Thymus (tissue), 11 donors: ENCODE results near the gene DUOXA1. TPM values are rescaled to one million over a fixed set of nuclear protein-coding genes. Genes with fewer than 3 reads are reported as not detected.
"Not testable (repeated sequence)": the region's sequence is repeated elsewhere in the genome, so short reads cannot be mapped to it uniquely, and the experiment has no call there.

Experiments
- DNase-seq, 9 donors: peaks; one replicate each; pipeline ENCODE4 v3.0.0-alpha.2; 2013; ENCODE audit warnings: low spot score in 9 of 9, low read depth in 6 of 9, missing footprints in 1 of 9
- H3K27ac ChIP-seq, 2 donors: one replicate each; pipeline ENCODE4 v1.5.1; 2013; ENCODE audit warnings: control low read depth in 1 of 2, low read depth in 1 of 2, low read length in 1 of 2, mild to moderate bottlenecking in 1 of 2, moderate library complexity in 1 of 2
- H3K27me3 ChIP-seq, 2 donors: one replicate each; pipeline ENCODE4 v1.5.1; 2013; ENCODE audit warnings: low read length in 1 of 2; ENCODE audit not compliant: control insufficient read depth in 2 of 2, insufficient read depth in 1 of 2
- H3K36me3 ChIP-seq, 2 donors: one replicate each; pipeline ENCODE4 v1.5.1; 2013; ENCODE audit warnings: low read length in 1 of 2, mild to moderate bottlenecking in 1 of 2, moderate library complexity in 1 of 2; ENCODE audit not compliant: control insufficient read depth in 2 of 2, insufficient read depth in 2 of 2
- H3K4me1 ChIP-seq, 2 donors: one replicate each; pipeline ENCODE4 v1.5.1; 2013; ENCODE audit warnings: low read length in 2 of 2; ENCODE audit not compliant: control insufficient read depth in 2 of 2, insufficient read depth in 2 of 2
- H3K4me3 ChIP-seq, 2 donors: one replicate each; pipeline ENCODE4 v1.5.1; 2013; ENCODE audit warnings: low read length in 2 of 2, control low read depth in 1 of 2, mild to moderate bottlenecking in 1 of 2
- H3K9me3 ChIP-seq, 2 donors: one replicate each; pipeline ENCODE4 v1.5.1; 2013; ENCODE audit warnings: low read length in 1 of 2, mild to moderate bottlenecking in 1 of 2; ENCODE audit not compliant: control insufficient read depth in 2 of 2, insufficient read depth in 1 of 2
- WGBS: extraction: QIAGEN DNeasy Blood & Tissue Kit; methylation state at CpG from one replicate; pipeline ENCODE4 v1.1.7; 2013; 5-methylcytosine and 5-hydroxymethylcytosine counted together
- polyA plus RNA-seq: library from polyadenylated mRNA; stranded (reverse); fragments of 200-250 nt; gene quantifications from one replicate; pipeline ENCODE4 v1.2.3, GENCODE V29; 2013
- total RNA-seq: library from RNA; stranded (reverse); fragments of 120-200 nt; gene quantifications from one replicate; pipeline ENCODE4 v1.2.4, GENCODE V29; 2013
- donor health status: healthy.

DUOXA1 gene
- total and polyA plus RNA-seq, 2 donors: 0.24 to 4.8 TPM

DNA sequence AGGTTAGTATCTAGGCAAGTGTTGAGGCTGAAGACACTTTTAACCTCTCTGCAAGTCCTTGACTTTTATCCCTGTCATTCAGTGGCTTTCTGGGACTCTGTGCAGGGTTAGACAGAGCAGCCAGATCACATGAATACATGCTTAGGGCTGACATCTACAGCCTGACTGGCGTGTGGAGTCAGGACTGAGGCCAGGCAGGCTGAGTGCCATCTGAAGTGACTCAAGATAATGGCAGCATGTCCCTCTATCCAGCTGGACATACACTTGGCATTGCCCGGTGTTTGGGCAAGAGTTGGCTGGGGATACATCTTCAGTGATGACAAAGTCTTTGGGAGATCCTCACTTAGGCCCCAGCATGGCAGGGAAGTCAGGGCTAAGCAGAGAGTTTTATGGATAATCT lies 38.1 kb downstream of the DUOXA1 start:
- H3K9me3 ChIP-seq: no peaks in the 10 kb centered on the region
- H3K4me1 ChIP-seq: no peaks in the 10 kb centered on the region
- 95% methylated on average over 2 of the region's 2 CpGs for WGBS
- H3K36me3 ChIP-seq: no peaks in the 10 kb centered on the region
- DNase-seq: no peak
- H3K27ac ChIP-seq: no peak overlapping the region
- no peak overlapping the region for H3K4me3 ChIP-seq
- peaks cover 2 to 7% of the 10 kb centered on the region in 2 donors for H3K27me3 ChIP-seq

DNA sequence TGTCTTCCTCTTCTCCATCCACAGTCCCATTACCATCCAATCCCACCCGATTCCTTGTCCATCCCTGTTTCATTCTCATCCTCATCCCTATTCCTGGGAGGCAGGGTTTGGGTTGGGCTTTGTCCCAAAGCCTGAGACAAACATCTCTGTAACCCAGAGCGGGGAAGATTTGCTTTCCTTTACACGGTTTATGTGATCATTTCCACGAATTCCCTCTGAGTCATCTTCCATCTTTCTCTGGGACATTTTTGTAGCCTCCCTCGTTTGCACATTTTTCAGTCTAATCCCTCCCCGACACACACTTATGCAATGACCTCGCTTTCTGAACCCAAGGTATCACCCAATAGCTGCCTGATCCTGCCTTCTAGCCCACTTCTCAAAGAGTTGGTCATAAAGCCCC lies 38.5 kb downstream of the DUOXA1 start:
- WGBS: 74% methylated on average over 7 of the region's 7 CpGs

DNA sequence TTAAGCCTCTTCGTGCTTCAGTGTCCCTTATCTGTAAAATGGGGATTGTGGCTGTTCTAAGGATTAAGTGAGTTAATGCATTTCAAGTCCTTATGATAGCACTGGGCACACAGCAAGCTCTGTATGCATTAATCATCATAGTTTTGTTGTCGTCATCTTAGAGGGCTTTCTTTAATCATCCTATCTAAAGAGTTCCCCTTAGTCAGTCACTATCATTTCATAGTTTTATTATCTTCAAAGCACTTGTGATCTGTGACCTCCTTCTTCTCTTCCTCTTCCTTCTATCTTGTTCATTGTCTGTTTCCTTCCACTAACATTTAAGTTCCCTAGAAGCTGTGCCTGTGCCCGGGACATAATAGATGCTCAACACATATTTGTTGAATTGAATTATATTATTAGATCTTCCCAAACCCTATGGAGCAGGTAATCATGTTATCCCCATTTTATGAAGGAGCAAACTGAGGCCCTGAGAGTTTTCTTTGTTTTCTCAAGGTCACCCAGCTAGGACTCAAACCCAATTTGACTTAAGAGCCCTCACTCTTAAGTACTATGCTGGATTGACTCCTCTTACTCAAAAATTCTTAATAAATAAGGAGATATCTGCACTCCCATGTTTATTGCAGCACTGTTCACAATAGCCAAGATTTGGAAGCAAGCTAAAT lies 39.8 kb downstream of the DUOXA1 start:
- Histone ChIP-seq H3K27me3 (peaks cover 2 to 7% of the 10 kb centered on the region in 2 donors), H3K4me1 (no peaks in the 10 kb centered on the region), H3K36me3 (no peaks in the 10 kb centered on the region), H3K4me3 (no peak overlapping the region), H3K27ac (no peak overlapping the region), H3K9me3 (no peaks in the 10 kb centered on the region)
- 84% methylated on average over 3 of the region's 3 CpGs for WGBS
- no peak for DNase-seq

More for the DNA sequence above, 38.5 kb downstream of the DUOXA1 start:
- Histone ChIP-seq H3K9me3 (no peaks in the 10 kb centered on the region), H3K27me3 (peaks cover 2 to 7% of the 10 kb centered on the region in 2 donors), H3K36me3 (no peaks in the 10 kb centered on the region), H3K27ac (no peak overlapping the region), H3K4me1 (no peaks in the 10 kb centered on the region), H3K4me3 (no peak overlapping the region)
- no peak for DNase-seq

DNA sequence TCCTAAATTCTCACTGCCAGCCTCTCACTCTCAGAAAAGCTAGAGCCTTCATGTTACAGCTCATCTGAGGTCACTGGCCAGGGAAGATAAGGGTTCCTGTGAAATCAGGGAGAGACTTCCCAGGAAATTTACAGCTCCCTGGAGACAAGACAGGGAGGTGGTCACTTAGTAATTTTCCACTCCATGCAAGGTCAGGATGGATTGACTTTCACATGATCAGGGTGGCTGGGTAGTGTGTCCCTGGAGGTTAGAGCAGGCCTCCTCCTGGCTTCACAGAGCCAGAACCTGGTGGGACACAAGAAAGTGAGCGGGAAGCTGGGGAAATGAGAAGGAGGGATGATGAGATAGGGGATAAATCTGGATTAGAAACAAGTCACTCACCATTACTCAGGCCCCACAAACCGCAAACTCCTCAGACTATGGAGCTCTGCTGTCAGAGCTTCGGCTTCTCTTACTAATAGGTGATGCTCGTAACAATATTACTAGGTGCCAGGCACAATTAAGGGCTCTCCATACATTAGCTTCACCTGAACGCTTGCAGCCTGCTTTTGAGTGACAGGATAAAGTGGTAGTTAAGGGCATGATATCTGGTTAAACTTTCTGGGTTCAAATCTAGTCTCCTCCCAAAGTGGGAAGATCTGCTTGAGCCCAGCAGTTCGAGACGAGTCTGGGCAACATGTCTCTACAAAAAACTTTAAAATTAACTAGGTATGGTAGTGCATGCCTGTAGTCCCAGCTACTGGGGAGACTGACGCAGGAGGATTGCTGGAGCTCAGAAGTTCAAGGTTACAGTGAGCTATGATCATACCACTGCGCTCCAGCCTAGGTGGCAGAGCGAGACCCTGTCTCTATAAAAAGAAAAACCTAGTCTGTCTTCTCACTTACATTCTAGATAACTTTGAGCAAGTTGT lies 40.6 kb downstream of the DUOXA1 start:
- WGBS: 95% methylated on average over 10 of the region's 10 CpGs
- Histone ChIP-seq H3K9me3 (no peaks in the 10 kb centered on the region), H3K27ac (no peak overlapping the region), H3K4me1 (no peaks in the 10 kb centered on the region), H3K36me3 (no peaks in the 10 kb centered on the region), H3K4me3 (no peak overlapping the region), H3K27me3 (peaks cover 2 to 7% of the 10 kb centered on the region in 2 donors)
- DNase-seq: no peak

GRCh38 chr15:45087513-45087912 lies 42.2 kb downstream of the DUOXA1 start:
- no peak overlapping the region for H3K4me3 ChIP-seq
- H3K9me3 ChIP-seq: no peaks in the 10 kb centered on the region
- no peak for DNase-seq
- H3K4me1 ChIP-seq: no peaks in the 10 kb centered on the region
- WGBS: 97% methylated on average over 1 of the region's 1 CpG
- H3K36me3 ChIP-seq: no peaks in the 10 kb centered on the region
- peaks cover 2 to 7% of the 10 kb centered on the region in 2 donors for H3K27me3 ChIP-seq
- no peak overlapping the region for H3K27ac ChIP-seq

GRCh38 chr15:45084163-45084562 lies 45.5 kb downstream of the DUOXA1 start:
- H3K36me3 ChIP-seq: no peaks in the 10 kb centered on the region
- peaks cover 0 to 4% of the 10 kb centered on the region in 2 donors for H3K27me3 ChIP-seq
- no peak for DNase-seq
- no peaks in the 10 kb centered on the region for H3K4me1 ChIP-seq
- H3K4me3 ChIP-seq: no peak overlapping the region
- H3K27ac ChIP-seq: no peak overlapping the region
- no peaks in the 10 kb centered on the region for H3K9me3 ChIP-seq
- 86% methylated on average over 3 of the region's 3 CpGs for WGBS

GRCh38 chr15:45083223-45083622 lies 46.5 kb downstream of the DUOXA1 start:
- no peak for DNase-seq
- no peaks in the 10 kb centered on the region for H3K9me3 ChIP-seq
- H3K4me1 ChIP-seq: no peaks in the 10 kb centered on the region
- no peaks in the 10 kb centered on the region for H3K27me3 ChIP-seq
- no peak overlapping the region for H3K27ac ChIP-seq
- H3K4me3 ChIP-seq: no peak overlapping the region
- no peaks in the 10 kb centered on the region for H3K36me3 ChIP-seq

- not testable (repeated sequence) for H3K4me1 ChIP-seq, H3K9me3 ChIP-seq, DNase-seq, H3K27me3 ChIP-seq, H3K27ac ChIP-seq, H3K36me3 ChIP-seq, H3K4me3 ChIP-seq
- WGBS: 85% methylated on average over 10 of the region's 10 CpGs
These were observed 47.3 kb downstream of the DUOXA1 start for GRCh38 chr15:45082412-45082811.

DNA sequence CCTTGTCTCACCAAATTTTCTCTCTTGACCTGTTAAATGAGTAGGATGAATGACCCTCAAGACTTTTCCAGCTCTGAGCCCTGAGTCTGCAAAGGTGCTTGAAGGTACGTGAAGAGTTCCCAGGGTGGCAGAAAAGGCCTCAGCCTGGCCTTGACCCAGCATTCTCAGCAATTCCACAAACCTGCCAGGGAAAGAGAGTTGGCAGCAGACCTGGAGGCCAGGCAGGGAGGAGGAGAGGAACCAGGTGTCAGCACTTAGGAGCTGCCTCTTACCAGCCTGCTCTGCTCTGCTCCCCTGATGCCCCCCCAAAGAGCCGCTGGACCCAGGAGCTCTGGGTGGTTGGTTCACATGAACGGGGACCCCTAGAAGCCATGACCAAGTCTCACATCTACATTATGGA lies 49.1 kb downstream of the DUOXA1 start:
- WGBS: 97% methylated on average over 2 of the region's 3 CpGs

More for the DNA sequence above, 49.1 kb downstream of the DUOXA1 start:
- not testable (repeated sequence) for H3K27ac ChIP-seq, DNase-seq, H3K36me3 ChIP-seq, H3K4me3 ChIP-seq, H3K4me1 ChIP-seq, H3K9me3 ChIP-seq, H3K27me3 ChIP-seq
